Measurements from ENCODE around the gene DTNA. TPM values are rescaled to one million over a fixed set of nuclear protein-coding genes. Genes with fewer than 3 reads are reported as not detected.
"Not testable (repeated sequence)": the region's sequence is repeated elsewhere in the genome, so short reads cannot be mapped to it uniquely, and the experiment has no call there.

DTNA gene
- total RNA-seq, 1 donor from 2014 or later, result 140 TPM

GRCh38 chr18:34716111-34716510 is 6.0 kb downstream of the DTNA start:
- intact Hi-C loops (cut with micrococcal nuclease); ATAC-seq: not testable (repeated sequence)

GRCh38 chr18:34718610-34719009 is 8.5 kb downstream of the DTNA start:
- no peak for ATAC-seq
- intact Hi-C loops (cut with micrococcal nuclease), result no loop called here
- no peak for DNase-seq

More at GRCh38 chr18:34716111-34716510, 6.0 kb downstream of the DTNA start:
- DNase-seq, result not testable (repeated sequence)

GRCh38 chr18:34720220-34720619 is 10.1 kb downstream of the DTNA start:
- ATAC-seq, result no peak
- intact Hi-C loops (cut with micrococcal nuclease), result no loop called here
- DNase-seq, result no peak

GRCh38 chr18:34723143-34723542 is 13.0 kb downstream of the DTNA start:
- DNase-seq, result no peak
- intact Hi-C loops (cut with micrococcal nuclease), result no loop called here
- no peak for ATAC-seq

- DNase-seq; intact Hi-C loops (cut with micrococcal nuclease); ATAC-seq: not testable (repeated sequence)
These were observed 15.6 kb downstream of the DTNA start for GRCh38 chr18:34725737-34726136.

- intact Hi-C loops (cut with micrococcal nuclease), result no loop called here
- DNase-seq (no peak), ATAC-seq (no peak)
These were observed 16.3 kb downstream of the DTNA start for GRCh38 chr18:34726286-34727004.

GRCh38 chr18:34729264-34729663 is 19.2 kb downstream of the DTNA start:
- no peak for DNase-seq
- peak; percentile 61 for ATAC-seq
- intact Hi-C loops (cut with micrococcal nuclease), result no loop called here

GRCh38 chr18:34729740-34730355 is 19.8 kb downstream of the DTNA start:
- ATAC-seq (peak; percentile 88), DNase-seq (no peak)
- intact Hi-C loops (cut with micrococcal nuclease), result no loop called here

GRCh38 chr18:34730774-34731173 is 20.7 kb downstream of the DTNA start:
- intact Hi-C loops (cut with micrococcal nuclease), result no loop called here
- ATAC-seq (peak; percentile 85), DNase-seq (no peak)

- ATAC-seq, result no peak
- no peak for DNase-seq
- intact Hi-C loops (cut with micrococcal nuclease), result no loop called here
These were observed 24.0 kb downstream of the DTNA start for GRCh38 chr18:34734056-34734455.

- intact Hi-C loops (cut with micrococcal nuclease); DNase-seq; ATAC-seq: not testable (repeated sequence)
These were observed 24.4 kb downstream of the DTNA start for GRCh38 chr18:34734526-34734925.

GRCh38 chr18:34738175-34738894 is 28.2 kb downstream of the DTNA start:
- intact Hi-C loops (cut with micrococcal nuclease), result no loop called here
- peak; percentile 90 for ATAC-seq
- no peak for DNase-seq

- DNase-seq (no peak), ATAC-seq (no peak)
- intact Hi-C loops (cut with micrococcal nuclease), result no loop called here
These were observed 30.0 kb downstream of the DTNA start for GRCh38 chr18:34740101-34740500.

GRCh38 chr18:34740724-34741123 is 30.6 kb downstream of the DTNA start:
- DNase-seq (no peak), ATAC-seq (no peak)
- intact Hi-C loops (cut with micrococcal nuclease), result no loop called here

GRCh38 chr18:34741401-34741800 is 31.3 kb downstream of the DTNA start:
- ATAC-seq (no peak), DNase-seq (no peak)
- intact Hi-C loops (cut with micrococcal nuclease), result no loop called here

- no peak for ATAC-seq
- intact Hi-C loops (cut with micrococcal nuclease), result no loop called here
- no peak for DNase-seq
These were observed 32.8 kb downstream of the DTNA start for GRCh38 chr18:34742891-34743341.

GRCh38 chr18:34744569-34744968 is 34.5 kb downstream of the DTNA start:
- intact Hi-C loops (cut with micrococcal nuclease), result no loop called here
- DNase-seq, result no peak
- no peak for ATAC-seq

GRCh38 chr18:34746614-34747013 is 36.5 kb downstream of the DTNA start:
- DNase-seq, result no peak
- intact Hi-C loops (cut with micrococcal nuclease), result no loop called here
- ATAC-seq, result peak; percentile 63

GRCh38 chr18:34749721-34750120 is 39.6 kb downstream of the DTNA start:
- intact Hi-C loops (cut with micrococcal nuclease), result no loop called here
- no peak for DNase-seq
- no peak for ATAC-seq

GRCh38 chr18:34752056-34752455 is 42.0 kb downstream of the DTNA start:
- ATAC-seq, result no peak
- intact Hi-C loops (cut with micrococcal nuclease), result no loop called here
- no peak for DNase-seq
